Choroid plexus epithelial cell (primary cell): Measurements from ENCODE around the gene ROBO4.

Experiments
- DNase-seq: peaks from one replicate; pipeline ENCODE4 v3.0.0-alpha.2; 2010; ENCODE audit warnings: low read depth
- H3K4me3 ChIP-seq: 2 replicates; pipeline ENCODE4 v1.5.1; 2011; ENCODE audit warnings: low read depth, mild to moderate bottlenecking, control low read depth, low read length, moderate library complexity
- CTCF ChIP-seq: conservative IDR thresholded peaks from 2 replicates; pipeline ENCODE4 v1.5.1; 2011; ENCODE audit warnings: low read depth, mild to moderate bottlenecking, control low read depth, inconsistent platforms, low read length, moderate library complexity

Gene ROBO4

GRCh38 chr11:124897674-124898262 is at the start of gene ROBO4:
ROBO4 (minus strand) TSS chr11:124897865; CDS start chr11:124897795, 70 bp downstream.
- no peak within 1 kb of the TSS for H3K4me3 ChIP-seq
- no peak for DNase-seq
- no peak for TF ChIP-seq CTCF

- no peak for DNase-seq
- no peak for TF ChIP-seq CTCF
- no peak overlapping the region for H3K4me3 ChIP-seq
Observed at GRCh38 chr11:124946735-124947141, 49.1 kb upstream of the ROBO4 start.

- no peak for TF ChIP-seq CTCF
- no peak for DNase-seq
- H3K4me3 ChIP-seq: no peak overlapping the region
Observed at GRCh38 chr11:124945826-124946225, 48.2 kb upstream of the ROBO4 start.

GRCh38 chr11:124944565-124944964 is 46.9 kb upstream of the ROBO4 start:
- DNase-seq: no peak
- no peak overlapping the region for H3K4me3 ChIP-seq
- TF ChIP-seq CTCF: no peak

- DNase-seq: no peak
- no peak overlapping the region for H3K4me3 ChIP-seq
- TF ChIP-seq CTCF: no peak
Observed at GRCh38 chr11:124943741-124944140, 46.1 kb upstream of the ROBO4 start.

GRCh38 chr11:124943254-124943616 is 45.6 kb upstream of the ROBO4 start:
- peak; percentile 27 for TF ChIP-seq CTCF
- no peak overlapping the region for H3K4me3 ChIP-seq
- no peak for DNase-seq

GRCh38 chr11:124942466-124943253 is 45.0 kb upstream of the ROBO4 start:
- no peak for DNase-seq
- H3K4me3 ChIP-seq: no peak overlapping the region
- TF ChIP-seq CTCF: no peak
